Measurements from ENCODE around the gene DDR1. TPM values are rescaled to one million over a fixed set of nuclear protein-coding genes. Genes with fewer than 3 reads are reported as not detected.

DDR1 gene
- total RNA-seq, result 100 to 1,000 TPM; 143 to 146 TPM
- 100 to 1,000 TPM; 426 to 452 TPM for polyA plus RNA-seq (ENCODE audit: insufficient read length in 2 of 2)
- long read RNA-seq, donor 1, full-length matches to known transcripts, result 25 of 245 reads
- long read RNA-seq, donor 1, partial matches to known transcripts, result 204 of 245 reads
- long read RNA-seq, donor 1, other reads (novel, unspliced or antisense), result 16 of 245 reads
- long read RNA-seq, donor 2, partial matches to known transcripts, result 59 of 67 reads
- long read RNA-seq, donor 2, other reads (novel, unspliced or antisense), result 0 of 67 reads
- long read RNA-seq, donor 3, partial matches to known transcripts, result 17 of 22 reads
- long read RNA-seq, donor 3, other reads (novel, unspliced or antisense), result 0 of 22 reads
- long read RNA-seq, donor 4, partial matches to known transcripts, result 23 of 24 reads
- long read RNA-seq, donor 4, other reads (novel, unspliced or antisense), result 0 of 24 reads

DNA sequence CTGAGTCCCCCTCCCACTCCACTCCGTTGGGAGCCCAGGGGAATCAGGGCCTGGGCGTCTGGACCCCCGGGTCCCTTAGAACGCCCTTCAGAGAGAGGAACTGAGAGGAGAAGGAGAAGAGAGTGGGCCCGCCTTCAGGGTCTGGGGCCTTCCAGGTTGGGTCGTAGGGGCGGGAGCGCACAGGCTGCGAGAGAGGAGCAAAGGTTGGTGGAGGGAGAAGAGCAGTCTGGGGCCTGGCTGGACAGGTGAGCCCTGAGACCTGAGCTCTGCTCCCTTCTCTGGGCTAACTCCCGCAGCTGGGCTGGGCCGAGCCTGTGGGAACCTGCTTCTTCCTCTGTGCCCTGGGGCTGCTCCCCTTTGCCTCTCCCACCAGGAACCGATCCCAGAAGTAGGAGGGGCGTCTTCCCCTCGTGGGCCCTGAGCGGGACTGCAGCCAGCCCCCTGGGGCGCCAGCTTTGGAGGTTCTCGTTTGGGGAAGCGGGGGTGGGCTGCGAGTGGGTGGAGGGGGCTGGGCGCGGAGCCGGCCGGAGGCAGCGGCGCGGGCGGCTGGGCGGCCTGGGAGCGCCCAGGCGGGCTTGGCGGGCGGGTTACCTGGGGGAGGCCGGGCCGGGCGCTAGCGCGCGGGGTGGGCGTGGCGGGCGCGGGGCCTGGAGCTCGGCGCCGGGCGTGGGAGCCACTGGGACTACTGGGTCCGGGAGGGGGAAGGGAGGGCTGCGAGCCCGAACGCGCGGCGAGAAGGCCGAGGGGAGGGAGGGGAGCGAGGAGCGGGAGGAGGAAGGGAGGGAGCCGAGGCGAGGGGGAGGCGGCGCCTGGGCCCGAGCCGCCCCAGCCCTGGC lies at the start of gene DDR1:
Gene DDR1, plus strand, starts transcription at position 835 of the 836 bp plus-strand sequence. CDS start 4,211 bp downstream, outside the sequence.
- peak within 1 kb of the TSS; percentile 94 for H3K27ac ChIP-seq (ENCODE audit: low read depth, low read length)
- no peaks in the 10 kb centered on the region for H3K27me3 ChIP-seq (ENCODE audit: control insufficient read depth, insufficient read depth, low read length)
- peak in 2 of 6 donors; percentile 91 to 94 for DNase-seq (ENCODE audit: low read depth in 4 of 6, low spot score in 6 of 6)
- H3K4me1 ChIP-seq (ENCODE audit: control insufficient read depth, insufficient read depth, low read length), result peaks cover 75% of the 10 kb centered on the region
- peak within 1 kb of the TSS; percentile 70 for H3K4me3 ChIP-seq (ENCODE audit: low read depth, low read length)
- peaks cover 4% of the 10 kb centered on the region for H3K36me3 ChIP-seq (ENCODE audit: control insufficient read depth, insufficient read depth, low read length)
- WGBS (ENCODE audit: insufficient coverage), result under 1% methylated on average over 57 of the region's 62 CpGs
- no peaks in the 10 kb centered on the region for H3K9me3 ChIP-seq (ENCODE audit: control insufficient read depth, insufficient read depth, low read length)

DNA sequence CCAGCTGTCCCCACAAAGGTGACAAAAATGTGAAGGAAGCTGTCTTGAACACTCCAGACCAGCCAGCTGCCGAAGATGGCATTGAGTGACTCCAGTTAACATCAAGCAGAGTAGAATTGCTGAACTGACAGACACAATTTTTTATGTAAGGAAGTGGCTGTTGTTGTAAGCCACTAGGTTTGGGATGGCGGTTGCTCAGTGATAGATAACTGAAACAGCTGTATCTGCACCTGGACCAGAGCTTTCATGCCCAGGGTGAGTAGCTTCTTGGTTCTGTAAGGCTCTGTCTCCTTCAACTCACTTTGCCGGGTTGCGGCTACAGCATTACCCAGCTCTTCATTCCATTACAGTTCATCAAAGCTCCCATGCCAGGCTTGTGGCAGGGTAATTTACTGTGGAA lies 49.7 kb upstream of the DDR1 start:
- Histone ChIP-seq H3K4me1 (ENCODE audit: control insufficient read depth, insufficient read depth, low read length) (peaks cover 8% of the 10 kb centered on the region), H3K27me3 (ENCODE audit: control insufficient read depth, insufficient read depth, low read length) (no peaks in the 10 kb centered on the region), H3K27ac (ENCODE audit: low read depth, low read length) (no peak overlapping the region), H3K9me3 (ENCODE audit: control insufficient read depth, insufficient read depth, low read length) (no peaks in the 10 kb centered on the region), H3K36me3 (ENCODE audit: control insufficient read depth, insufficient read depth, low read length) (no peaks in the 10 kb centered on the region), H3K4me3 (ENCODE audit: low read depth, low read length) (no peak overlapping the region)
- 92% methylated on average over 2 of the region's 4 CpGs for WGBS (ENCODE audit: insufficient coverage)
- DNase-seq (ENCODE audit: low read depth in 4 of 6, low spot score in 6 of 6), result no peak

DNA sequence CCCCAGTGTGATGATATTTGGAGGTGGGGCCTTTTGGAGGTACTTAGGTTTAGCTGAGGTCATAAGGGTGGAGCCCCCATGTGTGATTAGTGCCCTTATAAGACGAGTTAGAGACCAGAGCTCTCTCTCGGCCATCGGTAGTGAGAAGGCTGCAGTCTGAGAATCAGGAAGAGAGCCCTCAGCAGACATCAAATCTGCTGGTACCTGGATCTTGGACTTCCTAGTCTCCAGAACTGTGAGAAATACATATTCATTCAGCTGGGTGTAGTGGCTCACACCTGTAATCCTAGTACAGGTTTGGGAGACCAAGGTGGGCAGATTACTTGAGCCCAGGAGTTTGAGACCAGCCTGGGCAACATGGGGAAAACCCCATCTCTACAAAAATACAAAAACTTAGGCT lies 48.7 kb upstream of the DDR1 start:
- H3K4me1 ChIP-seq (ENCODE audit: control insufficient read depth, insufficient read depth, low read length), result peaks cover 8% of the 10 kb centered on the region
- H3K27me3 ChIP-seq (ENCODE audit: control insufficient read depth, insufficient read depth, low read length), result no peaks in the 10 kb centered on the region
- no peak overlapping the region for H3K27ac ChIP-seq (ENCODE audit: low read depth, low read length)
- no peaks in the 10 kb centered on the region for H3K9me3 ChIP-seq (ENCODE audit: control insufficient read depth, insufficient read depth, low read length)
- 95% methylated on average over 3 of the region's 3 CpGs for WGBS (ENCODE audit: insufficient coverage)
- no peak overlapping the region for H3K4me3 ChIP-seq (ENCODE audit: low read depth, low read length)
- no peaks in the 10 kb centered on the region for H3K36me3 ChIP-seq (ENCODE audit: control insufficient read depth, insufficient read depth, low read length)
- no peak for DNase-seq (ENCODE audit: low read depth in 4 of 6, low spot score in 6 of 6)

DNA sequence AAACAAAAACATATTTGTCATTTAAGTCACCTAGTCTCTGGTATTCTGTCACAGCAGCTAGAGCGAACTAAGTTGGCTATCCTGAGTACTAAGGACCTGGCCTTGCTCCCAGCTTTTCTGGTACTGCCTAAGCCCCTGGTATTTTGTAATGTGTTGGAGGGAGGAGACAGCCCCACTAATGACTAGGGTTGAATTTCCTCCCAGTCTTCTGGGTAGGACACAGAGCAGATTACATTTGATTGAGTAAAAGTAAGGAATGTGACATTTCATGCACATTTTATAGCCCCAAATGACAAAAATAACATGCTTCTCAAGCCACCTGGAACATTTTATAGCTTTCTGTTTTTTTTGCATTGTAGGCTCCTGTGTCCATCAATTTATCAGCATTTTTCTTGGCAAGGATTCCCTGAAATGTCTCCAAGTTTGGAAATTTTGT lies 47.9 kb upstream of the DDR1 start:
- Histone ChIP-seq H3K4me3 (ENCODE audit: low read depth, low read length) (no peak overlapping the region), H3K27ac (ENCODE audit: low read depth, low read length) (no peak overlapping the region), H3K27me3 (ENCODE audit: control insufficient read depth, insufficient read depth, low read length) (no peaks in the 10 kb centered on the region), H3K4me1 (ENCODE audit: control insufficient read depth, insufficient read depth, low read length) (peaks cover 8% of the 10 kb centered on the region), H3K36me3 (ENCODE audit: control insufficient read depth, insufficient read depth, low read length) (no peaks in the 10 kb centered on the region), H3K9me3 (ENCODE audit: control insufficient read depth, insufficient read depth, low read length) (no peaks in the 10 kb centered on the region)
- WGBS (ENCODE audit: insufficient coverage), result no CpG with 5 or more reads among the region's 1 CpG
- peak in 2 of 6 donors; percentile 47 to 76 for DNase-seq (ENCODE audit: low read depth in 4 of 6, low spot score in 6 of 6)

GRCh38 chr6:30836957-30837356 lies 47.4 kb upstream of the DDR1 start:
- Histone ChIP-seq H3K9me3 (ENCODE audit: control insufficient read depth, insufficient read depth, low read length) (no peaks in the 10 kb centered on the region), H3K27me3 (ENCODE audit: control insufficient read depth, insufficient read depth, low read length) (no peaks in the 10 kb centered on the region), H3K4me3 (ENCODE audit: low read depth, low read length) (no peak overlapping the region), H3K4me1 (ENCODE audit: control insufficient read depth, insufficient read depth, low read length) (peaks cover 8% of the 10 kb centered on the region), H3K36me3 (ENCODE audit: control insufficient read depth, insufficient read depth, low read length) (no peaks in the 10 kb centered on the region), H3K27ac (ENCODE audit: low read depth, low read length) (no peak overlapping the region)
- WGBS (ENCODE audit: insufficient coverage), result 83% methylated on average over 1 of the region's 3 CpGs
- no peak for DNase-seq (ENCODE audit: low read depth in 4 of 6, low spot score in 6 of 6)

DNA sequence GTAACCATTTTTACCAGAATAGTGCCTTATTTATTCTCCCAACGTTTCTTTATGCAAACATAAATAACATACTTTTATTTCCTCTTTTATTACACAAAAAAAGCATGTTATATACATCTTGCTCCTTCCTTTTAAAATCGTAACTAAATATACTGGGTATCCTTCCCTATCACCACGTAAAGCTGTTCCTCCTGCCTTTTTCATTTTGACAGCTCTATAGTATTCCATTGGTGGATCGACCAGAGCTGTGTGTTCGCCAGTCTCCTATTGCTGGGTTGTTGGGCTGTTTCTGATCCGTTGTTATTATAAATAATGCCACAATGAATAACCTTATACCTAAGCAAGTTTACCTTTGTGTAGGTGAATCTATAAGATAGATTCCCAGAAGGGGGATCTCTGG lies 46.9 kb upstream of the DDR1 start:
- H3K36me3 ChIP-seq (ENCODE audit: control insufficient read depth, insufficient read depth, low read length), result no peaks in the 10 kb centered on the region
- WGBS (ENCODE audit: insufficient coverage), result 90% methylated on average over 2 of the region's 6 CpGs
- H3K4me3 ChIP-seq (ENCODE audit: low read depth, low read length), result no peak overlapping the region
- H3K27me3 ChIP-seq (ENCODE audit: control insufficient read depth, insufficient read depth, low read length), result no peaks in the 10 kb centered on the region
- peaks cover 8% of the 10 kb centered on the region for H3K4me1 ChIP-seq (ENCODE audit: control insufficient read depth, insufficient read depth, low read length)
- no peaks in the 10 kb centered on the region for H3K9me3 ChIP-seq (ENCODE audit: control insufficient read depth, insufficient read depth, low read length)
- no peak overlapping the region for H3K27ac ChIP-seq (ENCODE audit: low read depth, low read length)
- no peak for DNase-seq (ENCODE audit: low read depth in 4 of 6, low spot score in 6 of 6)

GRCh38 chr6:30837870-30838269 lies 46.4 kb upstream of the DDR1 start:
- H3K27ac ChIP-seq (ENCODE audit: low read depth, low read length), result no peak overlapping the region
- no peak overlapping the region for H3K4me3 ChIP-seq (ENCODE audit: low read depth, low read length)
- no CpG with 5 or more reads among the region's 1 CpG for WGBS (ENCODE audit: insufficient coverage)
- peaks cover 8% of the 10 kb centered on the region for H3K4me1 ChIP-seq (ENCODE audit: control insufficient read depth, insufficient read depth, low read length)
- H3K27me3 ChIP-seq (ENCODE audit: control insufficient read depth, insufficient read depth, low read length), result no peaks in the 10 kb centered on the region
- DNase-seq (ENCODE audit: low read depth in 4 of 6, low spot score in 6 of 6), result peak in 2 of 6 donors; percentile 58 to 64
- no peaks in the 10 kb centered on the region for H3K36me3 ChIP-seq (ENCODE audit: control insufficient read depth, insufficient read depth, low read length)
- no peaks in the 10 kb centered on the region for H3K9me3 ChIP-seq (ENCODE audit: control insufficient read depth, insufficient read depth, low read length)

- Histone ChIP-seq H3K9me3 (ENCODE audit: control insufficient read depth, insufficient read depth, low read length) (no peaks in the 10 kb centered on the region), H3K27ac (ENCODE audit: low read depth, low read length) (no peak overlapping the region), H3K27me3 (ENCODE audit: control insufficient read depth, insufficient read depth, low read length) (no peaks in the 10 kb centered on the region), H3K36me3 (ENCODE audit: control insufficient read depth, insufficient read depth, low read length) (no peaks in the 10 kb centered on the region), H3K4me1 (ENCODE audit: control insufficient read depth, insufficient read depth, low read length) (peaks cover 13% of the 10 kb centered on the region), H3K4me3 (ENCODE audit: low read depth, low read length) (no peak overlapping the region)
- WGBS (ENCODE audit: insufficient coverage), result 80% methylated on average over 1 of the region's 2 CpGs
- DNase-seq (ENCODE audit: low read depth in 4 of 6, low spot score in 6 of 6), result no peak
These were observed 44.6 kb upstream of the DDR1 start for GRCh38 chr6:30839671-30840070.

- Histone ChIP-seq H3K27ac (ENCODE audit: low read depth, low read length) (no peak overlapping the region), H3K4me1 (ENCODE audit: control insufficient read depth, insufficient read depth, low read length) (peaks cover 13% of the 10 kb centered on the region), H3K36me3 (ENCODE audit: control insufficient read depth, insufficient read depth, low read length) (no peaks in the 10 kb centered on the region), H3K27me3 (ENCODE audit: control insufficient read depth, insufficient read depth, low read length) (no peaks in the 10 kb centered on the region), H3K9me3 (ENCODE audit: control insufficient read depth, insufficient read depth, low read length) (no peaks in the 10 kb centered on the region), H3K4me3 (ENCODE audit: low read depth, low read length) (no peak overlapping the region)
- 70% methylated on average over 7 of the region's 9 CpGs for WGBS (ENCODE audit: insufficient coverage)
- DNase-seq (ENCODE audit: low read depth in 4 of 6, low spot score in 6 of 6), result no peak
These were observed 44.0 kb upstream of the DDR1 start for GRCh38 chr6:30840084-30840934.

Data from spinal cord (tissue), 10 donors.